Subcutaneous adipose tissue (tissue), 4 donors: Measurements from ENCODE around the gene SLC8A2. TPM values are rescaled to one million over a fixed set of nuclear protein-coding genes. Genes with fewer than 3 reads are reported as not detected.

Source experiments
- total RNA-seq, 4 donors: library from RNA; depleted of rRNA; stranded (reverse); fragments of >200 nt; gene quantifications; one replicate each; pipeline ENCODE4 v1.1.0, GENCODE V29; 2016
- TF ChIP-seq, protein P1 (sequence below): fragments of 450-650 bp; IDR thresholded peaks from one replicate; pipeline ENCODE4 v1.5.1; 2016; ENCODE audit warnings: low read depth, mild to moderate bottlenecking, control low read depth, antibody characterized with exemption, moderate library complexity

Gene SLC8A2
- total RNA-seq, 4 donors from 2014 or later: 0.17 to 4.3 (median 0.22) TPM; not detected in 1

DNA sequence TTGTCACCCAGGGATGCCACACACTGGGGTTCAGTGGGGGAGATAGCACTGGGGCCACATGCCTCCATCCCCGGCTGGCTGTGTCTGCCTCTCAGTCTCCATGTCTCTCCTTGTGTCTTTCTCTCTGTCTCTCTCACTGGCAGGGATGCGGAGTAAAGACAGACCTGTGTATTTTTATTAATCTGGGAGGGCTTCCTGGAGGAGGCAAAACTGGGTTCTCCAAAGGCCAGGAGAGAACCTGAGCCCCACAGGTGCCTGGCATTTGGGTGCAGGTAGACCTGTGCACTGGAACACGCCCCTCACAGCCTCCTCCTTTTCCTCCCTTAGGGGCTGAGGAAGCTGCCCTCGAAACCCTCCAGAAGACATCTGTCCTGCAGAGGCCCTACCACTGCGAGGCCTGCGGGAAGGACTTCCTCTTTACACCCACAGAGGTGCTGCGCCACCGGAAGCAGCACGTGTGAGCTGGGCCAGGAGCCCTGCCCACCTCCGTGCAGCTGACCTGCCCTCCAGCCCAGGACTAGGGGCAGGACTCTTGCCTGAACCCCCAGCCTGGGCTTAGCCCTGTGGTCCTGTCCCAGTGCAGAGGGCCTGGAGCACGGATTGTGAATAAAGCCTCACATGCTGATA is 89.9 kb downstream of the SLC8A2 start:
- TF ChIP-seq, protein P1, sequence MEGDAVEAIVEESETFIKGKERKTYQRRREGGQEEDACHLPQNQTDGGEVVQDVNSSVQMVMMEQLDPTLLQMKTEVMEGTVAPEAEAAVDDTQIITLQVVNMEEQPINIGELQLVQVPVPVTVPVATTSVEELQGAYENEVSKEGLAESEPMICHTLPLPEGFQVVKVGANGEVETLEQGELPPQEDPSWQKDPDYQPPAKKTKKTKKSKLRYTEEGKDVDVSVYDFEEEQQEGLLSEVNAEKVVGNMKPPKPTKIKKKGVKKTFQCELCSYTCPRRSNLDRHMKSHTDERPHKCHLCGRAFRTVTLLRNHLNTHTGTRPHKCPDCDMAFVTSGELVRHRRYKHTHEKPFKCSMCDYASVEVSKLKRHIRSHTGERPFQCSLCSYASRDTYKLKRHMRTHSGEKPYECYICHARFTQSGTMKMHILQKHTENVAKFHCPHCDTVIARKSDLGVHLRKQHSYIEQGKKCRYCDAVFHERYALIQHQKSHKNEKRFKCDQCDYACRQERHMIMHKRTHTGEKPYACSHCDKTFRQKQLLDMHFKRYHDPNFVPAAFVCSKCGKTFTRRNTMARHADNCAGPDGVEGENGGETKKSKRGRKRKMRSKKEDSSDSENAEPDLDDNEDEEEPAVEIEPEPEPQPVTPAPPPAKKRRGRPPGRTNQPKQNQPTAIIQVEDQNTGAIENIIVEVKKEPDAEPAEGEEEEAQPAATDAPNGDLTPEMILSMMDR: no peak

DNA sequence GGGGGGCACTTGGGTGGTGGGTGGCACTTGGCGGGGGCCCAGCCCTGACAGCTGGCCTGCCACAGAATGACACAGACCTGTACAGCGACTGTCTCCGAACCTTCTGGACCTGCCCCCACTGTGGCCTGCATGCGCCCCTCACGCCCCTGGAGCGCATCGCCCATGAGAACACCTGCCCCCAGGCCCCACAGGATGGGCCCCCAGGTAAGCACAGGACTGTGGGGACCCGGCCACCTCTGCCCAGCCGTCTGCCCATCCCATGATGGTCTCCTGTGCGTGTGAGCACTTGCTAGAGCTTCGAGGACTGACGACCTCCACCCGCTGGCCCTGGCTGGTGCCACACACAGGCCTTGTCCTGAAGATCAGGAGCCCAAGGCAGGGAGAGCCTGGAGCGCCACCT is 90.6 kb downstream of the SLC8A2 start:
- TF ChIP-seq, protein P1: no peak

DNA sequence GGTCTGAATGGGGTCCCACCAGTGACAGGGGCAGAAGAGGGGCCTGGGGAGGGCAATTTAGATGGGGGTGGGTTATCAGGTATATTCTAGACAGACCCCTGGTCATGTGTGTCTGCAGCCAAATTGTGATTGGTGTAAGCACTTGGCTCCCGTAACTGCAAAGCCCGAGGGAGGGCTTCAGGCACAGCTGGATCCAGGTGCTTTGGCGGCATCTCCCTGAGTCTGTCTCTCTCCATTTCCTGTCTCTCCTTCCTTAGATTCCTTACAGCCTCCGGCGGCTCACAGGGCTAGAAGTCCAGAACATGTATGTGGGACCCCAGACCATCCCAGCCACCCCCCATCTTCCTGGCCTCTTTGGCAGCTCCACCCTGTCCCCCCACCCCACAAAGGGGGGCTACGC is 91.1 kb downstream of the SLC8A2 start:
- TF ChIP-seq, protein P1: no peak

DNA sequence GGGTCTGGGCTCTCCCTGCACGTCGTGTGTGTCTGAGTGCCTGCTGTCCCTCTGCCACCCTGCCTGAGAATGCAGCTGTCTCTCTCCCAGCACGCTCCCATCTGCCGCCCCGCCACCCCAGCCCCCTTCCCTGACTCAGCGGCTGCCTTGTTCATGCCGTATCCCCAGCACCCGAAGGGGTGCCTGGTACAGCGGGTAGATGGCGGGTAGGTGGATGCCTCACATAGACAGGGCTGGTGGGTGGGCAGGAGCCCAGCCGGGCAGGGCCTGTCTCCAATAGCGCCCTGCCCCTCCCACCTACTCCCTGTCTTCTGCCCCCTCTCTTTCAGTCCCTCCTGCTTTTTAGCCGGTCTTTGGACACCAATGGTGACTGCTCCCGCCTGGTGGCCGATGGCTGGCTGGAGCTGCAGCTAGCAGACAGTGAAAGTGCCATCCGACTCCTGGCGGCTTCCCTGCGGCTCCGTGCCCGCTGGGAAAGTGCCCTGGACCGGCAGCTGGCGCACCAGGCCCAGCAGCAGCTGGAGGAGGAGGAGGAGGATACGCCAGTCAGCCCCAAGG is 92.2 kb downstream of the SLC8A2 start:
- TF ChIP-seq, protein P1: no peak

DNA sequence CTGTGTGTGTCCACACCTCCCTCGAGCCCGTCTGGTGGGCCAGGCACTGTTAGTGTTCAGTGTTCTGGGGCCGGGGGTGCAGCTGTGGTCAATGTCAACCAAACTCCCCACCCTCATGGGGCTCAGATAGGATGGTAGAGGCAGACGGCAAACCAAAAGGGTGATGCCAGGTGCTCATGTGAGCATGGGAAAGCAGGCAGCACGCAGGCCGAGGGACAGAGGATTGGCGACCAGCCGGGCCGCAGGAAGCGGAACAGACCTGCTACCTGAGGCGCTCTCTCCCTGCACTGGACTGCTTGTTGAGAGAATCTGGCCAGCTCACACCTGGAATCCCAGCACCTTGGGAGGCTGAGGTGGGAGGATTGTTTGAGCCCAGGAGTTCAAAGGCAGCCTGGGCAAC is 93.4 kb downstream of the SLC8A2 start:
- TF ChIP-seq, protein P1: no peak

Other genes with a start within 250 kb of the SLC8A2 start
- gene BBC3, start 240.7 kb downstream of the SLC8A2 start, total RNA-seq: 1 to 10 TPM in 3 of 4 donors, not detected in 1; 2.8 to 6.1 (median 4.0) TPM
- 10 to 100 TPM in 2 of 4 donors, 1 to 10 TPM in 2; 6.4 to 23.2 (median 11.4) TPM for gene CCDC9, start 215.4 kb downstream of the SLC8A2 start, total RNA-seq
- gene INAFM1, start 197.0 kb downstream of the SLC8A2 start, total RNA-seq: 1 to 10 TPM; 1.6 to 8.4 (median 5.8) TPM
- gene C5AR1, start 162.0 kb downstream of the SLC8A2 start, total RNA-seq: 10 to 100 TPM in 3 of 4 donors, 1 to 10 TPM in 1; 8.5 to 90.8 (median 22.0) TPM
- gene C5AR2, start 139.7 kb downstream of the SLC8A2 start, total RNA-seq: 10 to 100 TPM in 2 of 4 donors, 1 to 10 TPM in 2; 1.3 to 27.9 (median 8.4) TPM
- gene DHX34, start 122.6 kb downstream of the SLC8A2 start, total RNA-seq: 1 to 10 TPM; 7.3 to 8.2 (median 8.1) TPM
- 10 to 100 TPM in 1 of 4 donors, 1 to 10 TPM in 3; 3.8 to 10.5 (median 6.0) TPM for gene MEIS3, start 52.4 kb downstream of the SLC8A2 start, total RNA-seq
- gene KPTN, start 12.3 kb upstream of the SLC8A2 start, total RNA-seq: 1 to 10 TPM; 3.9 to 7.2 (median 4.1) TPM
- 100 to 1,000 TPM in 1 of 4 donors, 10 to 100 TPM in 3; 73.5 to 179 (median 90.9) TPM for gene NAPA, start 43.2 kb upstream of the SLC8A2 start, total RNA-seq
- gene ZNF541, start 101.3 kb upstream of the SLC8A2 start, total RNA-seq: 1 to 10 TPM in 1 of 4 donors, under 1 TPM in 1, not detected in 2; 0.44 to 2.3 TPM
- gene BICRA, start 137.2 kb upstream of the SLC8A2 start, total RNA-seq: 10 to 100 TPM in 2 of 4 donors, 1 to 10 TPM in 2; 5.1 to 13.2 (median 8.8) TPM
- gene EHD2, start 241.5 kb upstream of the SLC8A2 start, total RNA-seq: 100 to 1,000 TPM in 3 of 4 donors, 10 to 100 TPM in 1; 77.5 to 340 (median 130) TPM